Suprapubic skin (tissue), 4 donors: Measurements from ENCODE around the gene INMT.

Experiments
- CTCF ChIP-seq, 2 donors: fragments of 200-600 bp in 1 of 2; fragments of 450-650 bp in 1 of 2; sonication (generic) in 1 of 2; IDR thresholded peaks; one replicate each; pipeline ENCODE4 v1.5.1; 2016 to 2019; ENCODE audit warnings: antibody characterized with exemption in 2 of 2, mild to moderate bottlenecking in 1 of 2, moderate library complexity in 1 of 2
- POLR2A ChIP-seq, 2 donors: fragments of 450-650 bp; IDR thresholded peaks; one replicate each; pipeline ENCODE4 v1.6.1; 2017; ENCODE audit warnings: antibody characterized with exemption in 2 of 2, mild to moderate bottlenecking in 2 of 2, moderate library complexity in 2 of 2
- POLR2AphosphoS5 ChIP-seq, 3 donors: sonication (generic); formaldehyde crosslinking; IDR thresholded peaks; one replicate each; pipeline ENCODE4 v1.6.1; 2017; ENCODE audit warnings: antibody characterized with exemption in 3 of 3

DNA sequence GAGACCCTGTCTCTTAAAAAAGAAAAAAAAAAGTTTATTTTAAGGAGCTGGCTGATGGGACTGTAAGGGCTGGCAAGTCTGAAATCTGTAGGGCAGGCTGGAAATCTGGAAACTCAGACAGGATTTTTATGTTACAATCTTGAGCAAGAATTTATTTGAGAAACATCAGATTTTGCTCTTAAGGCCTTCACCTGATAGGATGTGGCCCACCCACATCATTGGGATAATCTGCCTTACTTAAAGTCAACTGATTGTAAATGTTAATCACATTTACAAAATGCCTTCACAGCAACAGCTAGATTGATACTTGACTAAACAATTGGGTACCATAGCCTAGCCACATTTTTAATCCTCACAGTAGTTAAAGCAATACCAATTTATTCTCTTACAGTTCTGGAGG lies 30.8 kb downstream of the INMT start:
- no peak for TF ChIP-seq POLR2A (IDR thresholded peaks at IDR 0.05)
- TF ChIP-seq POLR2AphosphoS5 (IDR thresholded peaks at IDR 0.05): no peak
- TF ChIP-seq CTCF (IDR thresholded peaks at IDR 0.05): no peak
